Measurements from ENCODE around the gene DACT3.

Gene DACT3

GRCh38 chr19:46661735-46662592 is 982 bp upstream of the DACT3 start:
- H3K36me3 ChIP-seq: no peaks in the 10 kb centered on the region
- peak overlapping the region; percentile 48 for H3K4me3 ChIP-seq (ENCODE audit: low read depth, low read length)
- TF ChIP-seq CTCF (IDR thresholded peaks at IDR 0.05; ENCODE audit: low read depth, low read length): peak; percentile 81
- no peaks in the 10 kb centered on the region for H3K9me3 ChIP-seq (ENCODE audit: severe bottlenecking)
- no peaks in the 10 kb centered on the region for H3K27me3 ChIP-seq (ENCODE audit: insufficient read depth, low read depth, severe bottlenecking)
- peak; percentile 86 for DNase-seq
- peak overlapping the region; percentile 62 for H3K27ac ChIP-seq

- DNase-seq: peak; percentile 43
- TF ChIP-seq CTCF (IDR thresholded peaks at IDR 0.05; ENCODE audit: low read depth, low read length): no peak
- no peaks in the 10 kb centered on the region for H3K27me3 ChIP-seq (ENCODE audit: insufficient read depth, low read depth, severe bottlenecking)
- H3K27ac ChIP-seq: peak overlapping the region; percentile 51
- H3K36me3 ChIP-seq: no peaks in the 10 kb centered on the region
- no peaks in the 10 kb centered on the region for H3K9me3 ChIP-seq (ENCODE audit: severe bottlenecking)
- H3K4me3 ChIP-seq (ENCODE audit: low read depth, low read length): peak overlapping the region; percentile 73
Observed at GRCh38 chr19:46660551-46661019, 397 bp downstream of the DACT3 start.

DNA sequence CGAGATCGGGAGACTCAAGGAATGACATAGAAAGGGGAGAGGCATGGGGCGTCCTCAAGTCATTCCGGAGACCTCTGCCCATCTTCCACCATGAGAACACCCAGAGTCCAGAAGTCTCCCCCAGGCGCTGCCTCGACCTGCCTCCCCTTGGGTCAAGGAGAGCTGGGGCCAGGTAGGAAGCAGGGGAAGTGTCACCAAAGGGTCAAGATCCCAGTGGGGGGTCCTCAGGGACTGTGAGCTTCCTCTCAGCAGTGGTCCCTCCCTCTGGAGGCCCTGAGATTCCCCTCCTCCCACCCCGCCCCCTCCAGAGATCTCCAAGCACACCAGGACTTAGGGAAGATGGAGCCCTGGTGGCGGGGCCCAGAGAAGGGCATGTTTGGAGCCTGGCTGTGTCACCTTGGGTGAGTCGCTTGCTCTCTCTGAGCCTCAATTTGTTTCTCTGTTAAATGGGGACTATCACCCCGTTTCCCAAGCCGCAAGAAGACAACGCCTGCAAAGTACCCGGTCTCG is 919 bp downstream of the DACT3 start:
- peak overlapping the region; percentile 51 for H3K27ac ChIP-seq
- H3K4me3 ChIP-seq (ENCODE audit: low read depth, low read length): peak overlapping the region; percentile 73

DNA sequence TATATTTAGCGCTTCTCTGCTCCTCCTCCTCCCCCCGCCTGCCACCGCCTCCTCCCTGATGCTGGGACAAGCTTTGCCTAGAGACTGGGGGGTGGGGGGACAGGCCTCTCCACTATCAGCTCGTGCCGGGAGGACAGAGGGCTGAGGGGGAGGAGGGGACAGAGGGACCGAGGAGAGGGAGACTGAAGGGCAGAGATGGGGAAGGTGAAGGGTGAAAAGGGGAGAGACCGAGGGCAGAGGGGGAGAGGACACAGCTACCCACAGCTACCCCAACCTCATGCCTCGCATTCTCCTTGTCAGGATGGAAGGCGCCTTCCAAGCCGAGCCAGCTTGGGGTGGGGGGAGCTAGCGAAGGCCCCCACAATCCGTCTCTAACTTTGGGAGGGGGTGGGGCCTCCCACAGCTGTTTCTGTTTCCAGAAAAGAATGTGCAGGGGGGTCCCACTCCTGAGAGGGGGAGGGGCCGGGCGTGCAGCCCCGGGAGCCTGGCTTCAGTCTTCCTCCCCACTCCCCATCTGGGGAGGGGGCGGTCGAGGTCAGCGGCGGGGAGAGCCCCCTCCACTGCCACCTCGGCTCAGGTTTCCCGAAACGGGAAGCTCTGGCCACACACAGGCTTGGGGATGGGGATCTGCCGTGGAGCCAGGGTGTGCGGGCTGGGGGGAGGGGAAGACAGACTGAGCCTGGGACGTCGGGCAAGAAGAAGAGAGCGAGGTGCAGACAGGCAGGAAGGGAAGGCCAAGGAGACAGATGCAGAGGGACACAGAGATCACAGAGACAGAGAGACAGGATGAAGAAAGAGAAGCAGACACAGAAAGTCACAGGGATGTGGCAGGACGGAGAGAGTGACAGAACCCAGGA is 1.6 kb downstream of the DACT3 start:
- Histone ChIP-seq H3K4me3 (ENCODE audit: low read depth, low read length) (peak overlapping the region; percentile 73), H3K27me3 (ENCODE audit: insufficient read depth, low read depth, severe bottlenecking) (no peaks in the 10 kb centered on the region), H3K36me3 (no peaks in the 10 kb centered on the region), H3K9me3 (ENCODE audit: severe bottlenecking) (no peaks in the 10 kb centered on the region), H3K27ac (peak overlapping the region; percentile 51)
- peak; percentile 73 for DNase-seq
- TF ChIP-seq CTCF (IDR thresholded peaks at IDR 0.05; ENCODE audit: low read depth, low read length): no peak

More for the DNA sequence above, 919 bp downstream of the DACT3 start:
- Histone ChIP-seq H3K36me3 (no peaks in the 10 kb centered on the region), H3K27me3 (ENCODE audit: insufficient read depth, low read depth, severe bottlenecking) (no peaks in the 10 kb centered on the region), H3K9me3 (ENCODE audit: severe bottlenecking) (no peaks in the 10 kb centered on the region)
- peak; percentile 75 for DNase-seq
- TF ChIP-seq CTCF (IDR thresholded peaks at IDR 0.05; ENCODE audit: low read depth, low read length): 0 out of 2 replicates have a peak, but pooled peaks have one; percentile 0

DNA sequence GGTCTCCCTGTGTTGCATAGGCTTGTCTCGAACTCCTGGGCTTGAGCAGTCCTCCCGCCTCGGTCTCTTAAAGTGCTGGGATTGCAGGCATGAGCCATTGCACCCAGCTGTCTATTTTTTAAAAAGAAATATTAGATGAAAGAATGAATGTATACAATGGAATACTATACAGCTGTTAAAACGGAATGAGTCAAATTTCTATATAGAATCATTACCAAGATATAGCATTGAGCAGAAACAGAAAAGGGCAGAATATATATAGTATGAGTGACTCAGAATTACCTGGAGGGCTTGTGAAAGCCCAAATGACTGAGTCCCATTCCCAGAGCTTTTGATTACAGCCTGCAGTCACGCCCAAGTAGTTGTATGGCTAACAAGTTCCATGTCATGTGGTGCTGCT is 4.4 kb downstream of the DACT3 start:
- no peak for TF ChIP-seq CTCF (IDR thresholded peaks at IDR 0.05; ENCODE audit: low read depth, low read length)
- H3K27me3 ChIP-seq (ENCODE audit: insufficient read depth, low read depth, severe bottlenecking): no peaks in the 10 kb centered on the region
- DNase-seq: no peak

More for the DNA sequence above, 4.4 kb downstream of the DACT3 start:
- Histone ChIP-seq H3K4me3 (ENCODE audit: low read depth, low read length) (no peak overlapping the region), H3K9me3 (ENCODE audit: severe bottlenecking) (no peaks in the 10 kb centered on the region), H3K27ac (no peak overlapping the region), H3K36me3 (no peaks in the 10 kb centered on the region)
